ENCODE results near the gene SIRT5. TPM values are rescaled to one million over a fixed set of nuclear protein-coding genes. Genes with fewer than 3 reads are reported as not detected.

The SIRT5 gene
- polyA plus RNA-seq, 1 donor from 2014 or later = 13.6 TPM

- Mint-ChIP-seq H3K4me1 (peaks cover 0 to 2% (median 0%) of the 10 kb centered on the region in 3 donors), H3K4me3 (no peak overlapping the region), H3K27me3 (peaks cover 11% of the 10 kb centered on the region), H3K36me3 (no peaks in the 10 kb centered on the region), H3K9me3 (no peaks in the 10 kb centered on the region), H3K27ac (no peak overlapping the region)
Observed at GRCh38 chr6:13565921-13566320, 8.5 kb upstream of the SIRT5 start.

- H3K4me3 Mint-ChIP-seq = no peak overlapping the region
- H3K27me3 Mint-ChIP-seq = peaks cover 11% of the 10 kb centered on the region
- peaks cover 0 to 2% (median 0%) of the 10 kb centered on the region in 3 donors for H3K4me1 Mint-ChIP-seq
- H3K9me3 Mint-ChIP-seq = no peaks in the 10 kb centered on the region
- no peak overlapping the region for H3K27ac Mint-ChIP-seq
- no peaks in the 10 kb centered on the region for H3K36me3 Mint-ChIP-seq
Observed at GRCh38 chr6:13566500-13566899, 7.9 kb upstream of the SIRT5 start.

GRCh38 chr6:13568970-13569369 lies 5.4 kb upstream of the SIRT5 start:
- no peak overlapping the region for H3K27ac Mint-ChIP-seq
- H3K9me3 Mint-ChIP-seq = no peaks in the 10 kb centered on the region
- peaks cover 0 to 1% (median 0%) of the 10 kb centered on the region in 3 donors for H3K4me1 Mint-ChIP-seq
- H3K36me3 Mint-ChIP-seq = peaks cover 2% of the 10 kb centered on the region
- no peak overlapping the region for H3K4me3 Mint-ChIP-seq
- peaks cover 11% of the 10 kb centered on the region for H3K27me3 Mint-ChIP-seq

- H3K27ac Mint-ChIP-seq = peak overlapping the region in 1 of 3 donors; percentile 84
- peaks cover 14 to 15% (median 14%) of the 10 kb centered on the region in 3 donors for H3K4me1 Mint-ChIP-seq
- peaks cover 2% of the 10 kb centered on the region for H3K36me3 Mint-ChIP-seq
- H3K9me3 Mint-ChIP-seq = no peaks in the 10 kb centered on the region
- H3K27me3 Mint-ChIP-seq = peaks cover 2% of the 10 kb centered on the region
- peak overlapping the region in 1 of 4 donors; percentile 81 for H3K4me3 Mint-ChIP-seq
Observed at GRCh38 chr6:13572240-13572639, 2.2 kb upstream of the SIRT5 start.

GRCh38 chr6:13572951-13573654 lies 1.3 kb upstream of the SIRT5 start:
- Mint-ChIP-seq H3K4me1 (peaks cover 14 to 15% (median 14%) of the 10 kb centered on the region in 3 donors), H3K27me3 (no peaks in the 10 kb centered on the region), H3K4me3 (peak overlapping the region; percentile 81 to 99 (median 95)), H3K27ac (peak overlapping the region; percentile 59 to 88 (median 84)), H3K9me3 (peaks cover 0 to 3% (median 0%) of the 10 kb centered on the region in 3 donors), H3K36me3 (peaks cover 5% of the 10 kb centered on the region)

GRCh38 chr6:13573669-13574110 lies 711 bp upstream of the SIRT5 start:
- H3K27ac Mint-ChIP-seq = peak overlapping the region; percentile 59 to 88 (median 84)

GRCh38 chr6:13574149-13574570 lies 241 bp upstream of the SIRT5 start:
- H3K4me3 Mint-ChIP-seq = peak overlapping the region; percentile 81 to 99 (median 95)
- peaks cover 5% of the 10 kb centered on the region for H3K36me3 Mint-ChIP-seq
- H3K9me3 Mint-ChIP-seq = peaks cover 0 to 3% (median 0%) of the 10 kb centered on the region in 3 donors

More at GRCh38 chr6:13573669-13574110, 711 bp upstream of the SIRT5 start:
- Mint-ChIP-seq H3K27me3 (no peaks in the 10 kb centered on the region), H3K36me3 (peaks cover 5% of the 10 kb centered on the region), H3K4me1 (peaks cover 14 to 15% (median 14%) of the 10 kb centered on the region in 3 donors), H3K4me3 (peak overlapping the region; percentile 81 to 99 (median 95)), H3K9me3 (peaks cover 0 to 3% (median 0%) of the 10 kb centered on the region in 3 donors)

GRCh38 chr6:13575377-13575775 lies 975 bp downstream of the SIRT5 start:
- peaks cover 5% of the 10 kb centered on the region for H3K36me3 Mint-ChIP-seq
- H3K4me1 Mint-ChIP-seq = peaks cover 14 to 15% (median 14%) of the 10 kb centered on the region in 3 donors
- peaks cover 0 to 3% (median 0%) of the 10 kb centered on the region in 3 donors for H3K9me3 Mint-ChIP-seq
- H3K4me3 Mint-ChIP-seq = peak overlapping the region; percentile 81 to 99 (median 95)
- H3K27me3 Mint-ChIP-seq = no peaks in the 10 kb centered on the region
- peak overlapping the region; percentile 84 to 97 (median 93) for H3K27ac Mint-ChIP-seq

More at GRCh38 chr6:13574149-13574570, 241 bp upstream of the SIRT5 start:
- no peaks in the 10 kb centered on the region for H3K27me3 Mint-ChIP-seq
- H3K4me1 Mint-ChIP-seq = peaks cover 14 to 15% (median 14%) of the 10 kb centered on the region in 3 donors
- peak overlapping the region; percentile 84 to 97 (median 93) for H3K27ac Mint-ChIP-seq

GRCh38 chr6:13576017-13576416 lies 1.6 kb downstream of the SIRT5 start:
- H3K36me3 Mint-ChIP-seq = peaks cover 5% of the 10 kb centered on the region
- H3K27ac Mint-ChIP-seq = peak overlapping the region; percentile 37 to 88 (median 84)
- peaks cover 14 to 15% (median 14%) of the 10 kb centered on the region in 3 donors for H3K4me1 Mint-ChIP-seq
- H3K4me3 Mint-ChIP-seq = peak overlapping the region; percentile 13 to 87 (median 47)
- H3K9me3 Mint-ChIP-seq = peaks cover 0 to 3% (median 0%) of the 10 kb centered on the region in 3 donors
- no peaks in the 10 kb centered on the region for H3K27me3 Mint-ChIP-seq

- Mint-ChIP-seq H3K27me3 (no peaks in the 10 kb centered on the region), H3K4me1 (peaks cover 14 to 17% (median 14%) of the 10 kb centered on the region in 3 donors), H3K27ac (no peak overlapping the region), H3K36me3 (peaks cover 5% of the 10 kb centered on the region), H3K9me3 (peaks cover 0 to 3% (median 0%) of the 10 kb centered on the region in 3 donors), H3K4me3 (no peak overlapping the region)
Observed at GRCh38 chr6:13577926-13578325, 3.5 kb downstream of the SIRT5 start.

GRCh38 chr6:13579911-13580310 lies 5.5 kb downstream of the SIRT5 start:
- Mint-ChIP-seq H3K36me3 (peaks cover 7% of the 10 kb centered on the region), H3K9me3 (peaks cover 0 to 3% (median 0%) of the 10 kb centered on the region in 3 donors), H3K4me1 (peaks cover 12 to 15% (median 12%) of the 10 kb centered on the region in 3 donors), H3K27me3 (no peaks in the 10 kb centered on the region), H3K4me3 (no peak overlapping the region), H3K27ac (no peak overlapping the region)

- peaks cover 0 to 2% (median 0%) of the 10 kb centered on the region in 3 donors for H3K4me1 Mint-ChIP-seq
- H3K4me3 Mint-ChIP-seq = no peak overlapping the region
- peak overlapping the region in 1 of 3 donors; percentile 40 for H3K27ac Mint-ChIP-seq
- peaks cover 0 to 3% (median 0%) of the 10 kb centered on the region in 3 donors for H3K9me3 Mint-ChIP-seq
- peaks cover 7% of the 10 kb centered on the region for H3K36me3 Mint-ChIP-seq
- H3K27me3 Mint-ChIP-seq = no peaks in the 10 kb centered on the region
Observed at GRCh38 chr6:13581700-13582229, 7.4 kb downstream of the SIRT5 start.

GRCh38 chr6:13586603-13587542 lies 12.5 kb downstream of the SIRT5 start:
- H3K9me3 Mint-ChIP-seq = no peaks in the 10 kb centered on the region
- no peak overlapping the region for H3K27ac Mint-ChIP-seq
- H3K27me3 Mint-ChIP-seq = no peaks in the 10 kb centered on the region
- H3K4me3 Mint-ChIP-seq = no peak overlapping the region
- H3K4me1 Mint-ChIP-seq = peaks cover 0 to under 1% (median 0%) of the 10 kb centered on the region in 3 donors
- peaks cover 4% of the 10 kb centered on the region for H3K36me3 Mint-ChIP-seq

- no peaks in the 10 kb centered on the region for H3K4me1 Mint-ChIP-seq
- H3K9me3 Mint-ChIP-seq = no peaks in the 10 kb centered on the region
- no peaks in the 10 kb centered on the region for H3K27me3 Mint-ChIP-seq
- H3K36me3 Mint-ChIP-seq = no peaks in the 10 kb centered on the region
- H3K27ac Mint-ChIP-seq = no peak overlapping the region
- H3K4me3 Mint-ChIP-seq = no peak overlapping the region
Observed at GRCh38 chr6:13589801-13590200, 15.4 kb downstream of the SIRT5 start.
